ENCODE results near the gene PADI3.

DNA sequence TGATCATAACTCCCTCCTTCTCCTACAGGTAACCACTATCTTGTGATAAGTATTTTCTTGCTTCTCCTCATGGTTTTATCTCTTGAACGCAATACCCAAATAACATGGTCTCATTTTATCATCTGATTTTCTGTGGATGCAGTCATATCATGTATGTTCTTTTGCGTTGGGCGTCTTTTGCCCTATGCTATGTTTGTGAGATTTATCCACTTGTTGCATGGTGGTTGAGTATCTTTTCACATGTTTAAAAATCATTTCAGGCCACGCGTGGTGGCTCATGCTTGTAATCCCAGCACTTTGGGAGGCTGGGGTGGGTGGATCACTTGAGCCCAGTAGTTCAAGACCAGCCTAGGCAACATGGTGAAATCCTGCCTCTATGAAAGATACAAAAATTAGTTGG is 15.6 kb downstream of the PADI3 start:
- TF ChIP-seq, protein P1, sequence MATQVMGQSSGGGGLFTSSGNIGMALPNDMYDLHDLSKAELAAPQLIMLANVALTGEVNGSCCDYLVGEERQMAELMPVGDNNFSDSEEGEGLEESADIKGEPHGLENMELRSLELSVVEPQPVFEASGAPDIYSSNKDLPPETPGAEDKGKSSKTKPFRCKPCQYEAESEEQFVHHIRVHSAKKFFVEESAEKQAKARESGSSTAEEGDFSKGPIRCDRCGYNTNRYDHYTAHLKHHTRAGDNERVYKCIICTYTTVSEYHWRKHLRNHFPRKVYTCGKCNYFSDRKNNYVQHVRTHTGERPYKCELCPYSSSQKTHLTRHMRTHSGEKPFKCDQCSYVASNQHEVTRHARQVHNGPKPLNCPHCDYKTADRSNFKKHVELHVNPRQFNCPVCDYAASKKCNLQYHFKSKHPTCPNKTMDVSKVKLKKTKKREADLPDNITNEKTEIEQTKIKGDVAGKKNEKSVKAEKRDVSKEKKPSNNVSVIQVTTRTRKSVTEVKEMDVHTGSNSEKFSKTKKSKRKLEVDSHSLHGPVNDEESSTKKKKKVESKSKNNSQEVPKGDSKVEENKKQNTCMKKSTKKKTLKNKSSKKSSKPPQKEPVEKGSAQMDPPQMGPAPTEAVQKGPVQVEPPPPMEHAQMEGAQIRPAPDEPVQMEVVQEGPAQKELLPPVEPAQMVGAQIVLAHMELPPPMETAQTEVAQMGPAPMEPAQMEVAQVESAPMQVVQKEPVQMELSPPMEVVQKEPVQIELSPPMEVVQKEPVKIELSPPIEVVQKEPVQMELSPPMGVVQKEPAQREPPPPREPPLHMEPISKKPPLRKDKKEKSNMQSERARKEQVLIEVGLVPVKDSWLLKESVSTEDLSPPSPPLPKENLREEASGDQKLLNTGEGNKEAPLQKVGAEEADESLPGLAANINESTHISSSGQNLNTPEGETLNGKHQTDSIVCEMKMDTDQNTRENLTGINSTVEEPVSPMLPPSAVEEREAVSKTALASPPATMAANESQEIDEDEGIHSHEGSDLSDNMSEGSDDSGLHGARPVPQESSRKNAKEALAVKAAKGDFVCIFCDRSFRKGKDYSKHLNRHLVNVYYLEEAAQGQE (IDR thresholded peaks at IDR 0.05; ENCODE audit: low read depth): no peak
- TF ChIP-seq EGR1 (IDR thresholded peaks at IDR 0.05) (no peak), TAF1 (IDR thresholded peaks at IDR 0.05; ENCODE audit: low read depth) (no peak), FOXM1 (IDR thresholded peaks at IDR 0.05; ENCODE audit: borderline replicate concordance, low read depth) (no peak), RAD21 (IDR thresholded peaks at IDR 0.05; ENCODE audit: low read depth) (no peak), CREB1 (IDR thresholded peaks at IDR 0.05; ENCODE audit: low read depth) (no peak), EP300 (IDR thresholded peaks at IDR 0.05; ENCODE audit: borderline replicate concordance) (no peak)
- TF ChIP-seq, protein P2, sequence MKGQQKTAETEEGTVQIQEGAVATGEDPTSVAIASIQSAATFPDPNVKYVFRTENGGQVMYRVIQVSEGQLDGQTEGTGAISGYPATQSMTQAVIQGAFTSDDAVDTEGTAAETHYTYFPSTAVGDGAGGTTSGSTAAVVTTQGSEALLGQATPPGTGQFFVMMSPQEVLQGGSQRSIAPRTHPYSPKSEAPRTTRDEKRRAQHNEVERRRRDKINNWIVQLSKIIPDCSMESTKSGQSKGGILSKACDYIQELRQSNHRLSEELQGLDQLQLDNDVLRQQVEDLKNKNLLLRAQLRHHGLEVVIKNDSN (IDR thresholded peaks at IDR 0.05): no peak
